HFFc6 (cell line): ENCODE measurements around the gene RPL11. TPM values are rescaled to one million over a fixed set of nuclear protein-coding genes. Genes with fewer than 3 reads are reported as not detected.
A peak's percentile ranks its signal among the peaks of the same experiment; 100 is the strongest.

Source experiments
- DNase-seq: peaks from one replicate; pipeline ENCODE4 v3.0.0-alpha.2; 2018
- H3K27ac Mint-ChIP-seq: 2 replicates; pipeline ENCODE4 v1.8.0; 2020; ENCODE audit warnings: mild to moderate bottlenecking, mixed read lengths
- H3K27me3 Mint-ChIP-seq: 2 replicates; pipeline ENCODE4 v1.8.0; 2021; ENCODE audit warnings: mild to moderate bottlenecking, moderate library complexity, mixed read lengths; ENCODE audit not compliant: insufficient read depth
- H3K36me3 Mint-ChIP-seq: 2 replicates; pipeline ENCODE4 v1.8.0; 2021; ENCODE audit warnings: low read depth, mixed read lengths
- H3K4me1 Mint-ChIP-seq: 2 replicates; pipeline ENCODE4 v1.8.0; 2020; ENCODE audit warnings: low read depth, mixed read lengths
- H3K4me3 Mint-ChIP-seq: 2 replicates; pipeline ENCODE4 v1.8.0; 2020; ENCODE audit warnings: mild to moderate bottlenecking, moderate library complexity, mixed read lengths
- H3K9me3 Mint-ChIP-seq: 2 replicates; pipeline ENCODE4 v1.8.0; 2020; ENCODE audit warnings: mild to moderate bottlenecking, mixed read lengths
- total RNA-seq, 6 experiments: library from RNA; stranded (reverse); fragmentation: NEBNext Ultra II Directional; extraction: Animal tissue kit (Norgen Biotek cat#: 25700); gene quantifications; 2 replicates in 1 of 6; 3 replicates in 5 of 6; pipeline ENCODE4 v1.2.3, GENCODE V29; 2021
- TF ChIP-seq, protein P1 (sequence below): fragments of 200-600 bp; sonication (generic); IDR thresholded peaks from 2 replicates; pipeline ENCODE4 v1.5.0; 2021; ENCODE audit warnings: antibody characterized with exemption, mild to moderate bottlenecking

The RPL11 gene
- total RNA-seq, 6 experiments from 2014 or later, result 866 to 1,109 (median 1,001) TPM

- DNase-seq, result no peak
- peak overlapping the region; percentile 81 for H3K27ac Mint-ChIP-seq
These were observed 50.0 kb downstream of the RPL11 start for GRCh38 chr1:23741609-23742008.

GRCh38 chr1:23742670-23743286 is 51.2 kb downstream of the RPL11 start:
- H3K9me3 Mint-ChIP-seq, result no peaks in the 10 kb centered on the region
- H3K27ac Mint-ChIP-seq, result peak overlapping the region; percentile 81
- no peak for DNase-seq
- TF ChIP-seq, protein P1, sequence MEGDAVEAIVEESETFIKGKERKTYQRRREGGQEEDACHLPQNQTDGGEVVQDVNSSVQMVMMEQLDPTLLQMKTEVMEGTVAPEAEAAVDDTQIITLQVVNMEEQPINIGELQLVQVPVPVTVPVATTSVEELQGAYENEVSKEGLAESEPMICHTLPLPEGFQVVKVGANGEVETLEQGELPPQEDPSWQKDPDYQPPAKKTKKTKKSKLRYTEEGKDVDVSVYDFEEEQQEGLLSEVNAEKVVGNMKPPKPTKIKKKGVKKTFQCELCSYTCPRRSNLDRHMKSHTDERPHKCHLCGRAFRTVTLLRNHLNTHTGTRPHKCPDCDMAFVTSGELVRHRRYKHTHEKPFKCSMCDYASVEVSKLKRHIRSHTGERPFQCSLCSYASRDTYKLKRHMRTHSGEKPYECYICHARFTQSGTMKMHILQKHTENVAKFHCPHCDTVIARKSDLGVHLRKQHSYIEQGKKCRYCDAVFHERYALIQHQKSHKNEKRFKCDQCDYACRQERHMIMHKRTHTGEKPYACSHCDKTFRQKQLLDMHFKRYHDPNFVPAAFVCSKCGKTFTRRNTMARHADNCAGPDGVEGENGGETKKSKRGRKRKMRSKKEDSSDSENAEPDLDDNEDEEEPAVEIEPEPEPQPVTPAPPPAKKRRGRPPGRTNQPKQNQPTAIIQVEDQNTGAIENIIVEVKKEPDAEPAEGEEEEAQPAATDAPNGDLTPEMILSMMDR, result no peak
- H3K36me3 Mint-ChIP-seq, result no peaks in the 10 kb centered on the region; the same call in none of the 2 replicates
- H3K4me3 Mint-ChIP-seq, result peak overlapping the region; percentile 91
- peaks cover 44% of the 10 kb centered on the region for H3K4me1 Mint-ChIP-seq
- peaks cover 6% of the 10 kb centered on the region for H3K27me3 Mint-ChIP-seq

More at GRCh38 chr1:23741609-23742008, 50.0 kb downstream of the RPL11 start:
- Mint-ChIP-seq H3K4me1 (peaks cover 32% of the 10 kb centered on the region), H3K36me3 (no peaks in the 10 kb centered on the region; the same call in none of the 2 replicates), H3K27me3 (peaks cover 6% of the 10 kb centered on the region), H3K4me3 (peak overlapping the region; percentile 91; the same call in 1 of the 2 replicates), H3K9me3 (no peaks in the 10 kb centered on the region)
- TF ChIP-seq, protein P1, result no peak

DNA sequence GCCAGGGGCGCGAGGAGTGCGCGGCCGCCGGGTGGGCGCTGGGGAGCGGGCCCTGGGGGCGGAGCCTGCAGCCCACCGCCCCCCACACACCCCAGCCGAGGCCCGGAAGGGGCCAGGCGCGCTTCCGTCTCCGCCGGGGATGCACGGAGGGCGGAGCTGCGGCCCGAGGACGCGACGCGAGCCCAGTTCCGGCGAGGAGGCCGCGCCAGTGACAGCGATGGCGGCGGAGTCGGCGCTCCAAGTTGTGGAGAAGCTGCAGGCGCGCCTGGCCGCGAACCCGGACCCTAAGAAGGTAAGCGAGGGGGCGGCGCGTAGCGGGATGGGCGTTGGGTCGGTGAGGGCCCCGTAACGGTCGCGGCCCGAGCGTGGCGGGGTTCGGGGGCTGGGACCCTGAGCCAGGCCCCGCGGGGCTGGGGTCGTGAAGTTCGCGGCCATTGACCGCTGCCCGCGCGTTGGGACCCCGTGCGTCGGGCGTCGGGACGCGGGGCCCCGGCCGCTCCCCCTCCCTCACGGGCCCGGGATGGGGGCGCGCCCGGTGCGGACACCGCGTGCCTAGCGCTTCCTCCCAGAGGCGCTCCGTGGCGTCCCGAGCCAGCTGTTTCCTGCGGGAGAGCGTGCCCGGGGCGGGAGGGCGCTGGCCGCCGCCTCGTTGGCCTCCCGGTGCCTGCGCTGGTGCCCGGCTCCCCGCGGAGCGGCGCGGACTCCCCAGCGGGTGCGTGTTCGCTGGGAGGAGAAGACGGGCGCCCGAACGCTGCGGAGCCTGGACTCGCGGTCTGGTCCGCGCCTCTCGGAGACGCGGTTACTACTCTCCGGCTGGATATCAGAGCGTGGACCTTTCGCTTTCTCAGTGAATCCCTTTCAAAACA is 51.9 kb downstream of the RPL11 start, which contains the start of gene ELOA:
Gene ELOA, plus strand, starts transcription at position 185 of the 866 bp plus-strand sequence. Its CDS starts 33 bp downstream, at position 218.
- no peaks in the 10 kb centered on the region; the same call in none of the 2 replicates for H3K36me3 Mint-ChIP-seq
- peaks cover 52% of the 10 kb centered on the region for H3K4me1 Mint-ChIP-seq
- peaks cover 6% of the 10 kb centered on the region for H3K27me3 Mint-ChIP-seq
- H3K9me3 Mint-ChIP-seq, result no peaks in the 10 kb centered on the region
- peak; percentile 24 for DNase-seq
- peak within 1 kb of the TSS; percentile 88 for H3K27ac Mint-ChIP-seq
- peak within 1 kb of the TSS; percentile 97 for H3K4me3 Mint-ChIP-seq
- TF ChIP-seq, protein P1, result no peak

GRCh38 chr1:23745515-23745914 is 53.9 kb downstream of the RPL11 start:
- peaks cover 1% of the 10 kb centered on the region for H3K36me3 Mint-ChIP-seq
- H3K27me3 Mint-ChIP-seq, result peaks cover 6% of the 10 kb centered on the region
- peaks cover 57% of the 10 kb centered on the region for H3K4me1 Mint-ChIP-seq
- TF ChIP-seq, protein P1, result peak; percentile 72
- peak overlapping the region; percentile 88 for H3K27ac Mint-ChIP-seq
- no peaks in the 10 kb centered on the region for H3K9me3 Mint-ChIP-seq
- DNase-seq, result peak; percentile 42
- peak overlapping the region; percentile 97 for H3K4me3 Mint-ChIP-seq

Other genes starting within 250 kb of the RPL11 start
- gene ASAP3, start 207.6 kb upstream of the RPL11 start, total RNA-seq, result 10 to 100 TPM in 4 of 6 experiments, 1 to 10 TPM in 2; 5.9 to 14.5 (median 12.3) TPM
- 1 to 10 TPM in 5 of 6 experiments, under 1 TPM in 1; 0.83 to 2.1 (median 1.9) TPM for gene E2F2, start 160.6 kb upstream of the RPL11 start, total RNA-seq
- gene ID3, start 132.3 kb upstream of the RPL11 start, total RNA-seq, result 100 to 1,000 TPM; 560 to 690 (median 604) TPM
- gene ELOA, start 51.7 kb downstream of the RPL11 start, total RNA-seq, result 10 to 100 TPM; 55.5 to 72.6 (median 59.9) TPM
- gene PITHD1, start 86.6 kb downstream of the RPL11 start, total RNA-seq, result 10 to 100 TPM; 41.8 to 45.7 (median 44.8) TPM
- 10 to 100 TPM; 55.7 to 65.0 (median 59.8) TPM for gene LYPLA2, start 99.3 kb downstream of the RPL11 start, total RNA-seq
- 10 to 100 TPM; 30.9 to 34.6 (median 33.5) TPM for gene GALE, start 108.9 kb downstream of the RPL11 start, total RNA-seq
- gene HMGCL, start 133.6 kb downstream of the RPL11 start, total RNA-seq, result 10 to 100 TPM; 20.2 to 22.9 (median 21.7) TPM
- gene FUCA1, start 176.5 kb downstream of the RPL11 start, total RNA-seq, result 1 to 10 TPM; 4.1 to 6.7 (median 5.8) TPM
- gene CNR2, start 221.6 kb downstream of the RPL11 start, total RNA-seq, result not detected